Neural progenitor cell (in vitro differentiated cells): Measurements from ENCODE around the gene SETD2. TPM values are rescaled to one million over a fixed set of nuclear protein-coding genes. Genes with fewer than 3 reads are reported as not detected.
A peak's percentile ranks its signal among the peaks of the same experiment; 100 is the strongest.
"Not testable (repeated sequence)": the region's sequence is repeated elsewhere in the genome, so short reads cannot be mapped to it uniquely, and the experiment has no call there.

Experiments used
- DNase-seq: peaks from one replicate; pipeline ENCODE4 v3.0.0-alpha.2; 2016; ENCODE audit warnings: low spot score
- H2AFZ ChIP-seq: fragments of 200-600 bp; sonication (generic); replicated peaks from 2 replicates; pipeline ENCODE4 v1.6.1; 2016; ENCODE audit warnings: antibody characterized with exemption
- H3F3A ChIP-seq: fragments of 200-600 bp; sonication (generic); 2 replicates; pipeline ENCODE4 v1.6.1; 2016; ENCODE audit warnings: antibody characterized with exemption, low read depth
- H3K27ac ChIP-seq: fragments of 200-600 bp; sonication (generic); 2 replicates; pipeline ENCODE4 v1.5.1; 2016; ENCODE audit warnings: mild to moderate bottlenecking
- H3K27me3 ChIP-seq: fragments of 200-600 bp; sonication (generic); 2 replicates; pipeline ENCODE4 v1.6.1; 2016; ENCODE audit warnings: mild to moderate bottlenecking, moderate library complexity
- H3K36me3 ChIP-seq: fragments of 200-600 bp; sonication (generic); 2 replicates; pipeline ENCODE4 v1.5.1; 2016
- H3K4me1 ChIP-seq: fragments of 200-600 bp; sonication (generic); 2 replicates; pipeline ENCODE4 v1.6.1; 2016; ENCODE audit warnings: mixed run types
- H3K4me2 ChIP-seq: fragments of 200-600 bp; sonication (generic); 2 replicates; pipeline ENCODE4 v1.6.1; 2016
- H3K4me3 ChIP-seq: fragments of 200-600 bp; sonication (generic); 2 replicates; pipeline ENCODE4 v1.5.1; 2016
- H3K79me2 ChIP-seq: fragments of 200-600 bp; sonication (generic); 2 replicates; pipeline ENCODE4 v1.6.1; 2016; ENCODE audit warnings: low read depth
- H3K9ac ChIP-seq: fragments of 200-600 bp; sonication (generic); 2 replicates; pipeline ENCODE4 v1.6.1; 2016
- H3K9me3 ChIP-seq: fragments of 200-600 bp; sonication (generic); 2 replicates; pipeline ENCODE4 v1.5.1; 2016; ENCODE audit warnings: low read depth
- H4K20me1 ChIP-seq: fragments of 200-600 bp; sonication (generic); 2 replicates; pipeline ENCODE4 v1.6.1; 2016; ENCODE audit warnings: low read depth
- H3K27ac Mint-ChIP-seq: 3 replicates; pipeline ENCODE4 v1.8.0; 2021; ENCODE audit warnings: mixed read lengths
- H3K27me3 Mint-ChIP-seq: 2 replicates; pipeline ENCODE4 v1.8.0; 2022; ENCODE audit warnings: low read depth, mild to moderate bottlenecking, inconsistent platforms, moderate library complexity, mixed read lengths; ENCODE audit not compliant: insufficient read depth
- H3K36me3 Mint-ChIP-seq: 3 replicates; pipeline ENCODE4 v1.8.0; 2021; ENCODE audit warnings: mixed read lengths
- H3K4me1 Mint-ChIP-seq: 3 replicates; pipeline ENCODE4 v1.8.0; 2021; ENCODE audit warnings: mixed read lengths
- H3K4me3 Mint-ChIP-seq: 3 replicates; pipeline ENCODE4 v1.8.0; 2021; ENCODE audit warnings: mild to moderate bottlenecking, moderate library complexity, mixed read lengths
- H3K9me3 Mint-ChIP-seq: 3 replicates; pipeline ENCODE4 v1.8.0; 2020; ENCODE audit warnings: mixed read lengths
- CTCF ChIP-seq: fragments of 200-600 bp; sonication (generic); IDR thresholded peaks from 2 replicates; pipeline ENCODE4 v1.5.1; 2017; ENCODE audit warnings: antibody characterized with exemption, mild to moderate bottlenecking
- EZH2 ChIP-seq: fragments of 200-600 bp; sonication (generic); IDR thresholded peaks from 2 replicates; pipeline ENCODE4 v1.6.1; 2017; ENCODE audit warnings: antibody characterized with exemption, mild to moderate bottlenecking, moderate library complexity
- EZH2phosphoT487 ChIP-seq: fragments of 200-600 bp; sonication (generic); IDR thresholded peaks from 2 replicates; pipeline ENCODE4 v1.6.1; 2017; ENCODE audit warnings: antibody characterized with exemption
- total RNA-seq: library from RNA; depleted of rRNA; stranded (reverse); fragments of >200 nt; gene quantifications from 2 replicates; pipeline ENCODE4 v1.2.3, GENCODE V29; 2015; ENCODE audit warnings: low replicate concordance

The SETD2 gene
- 35.4 and 46.0 TPM in 2 replicates for total RNA-seq

GRCh38 chr3:47164007-47164881 lies at the start of gene SETD2:
Gene SETD2 (minus strand): TSS chr3:47164113. CDS start chr3:47163924, 189 bp downstream.
- H3K27ac ChIP-seq, result peak within 1 kb of the TSS; percentile 96
- H3K4me1 ChIP-seq, result peaks cover 25% of the 10 kb centered on the region
- H3F3A ChIP-seq, result peaks cover 28% of the 10 kb centered on the region
- peaks cover 38% of the 10 kb centered on the region for H4K20me1 ChIP-seq
- peak within 1 kb of the TSS; percentile 97 for H3K4me3 ChIP-seq
- peak within 1 kb of the TSS; percentile 95 for H3K9ac ChIP-seq
- Mint-ChIP-seq H3K27me3 (no peaks in the 10 kb centered on the region), H3K36me3 (peaks cover 11% of the 10 kb centered on the region), H3K4me1 (peaks cover 36% of the 10 kb centered on the region), H3K27ac (peak within 1 kb of the TSS; percentile 98), H3K4me3 (peak within 1 kb of the TSS; percentile 99), H3K9me3 (peaks cover 2% of the 10 kb centered on the region)
- TF ChIP-seq EZH2phosphoT487 (no peak), EZH2 (no peak), CTCF (peak; percentile 40)
- peak; percentile 97 for DNase-seq
- H2AFZ ChIP-seq, result peak within 1 kb of the TSS; percentile 99
- peaks cover 91% of the 10 kb centered on the region for H3K79me2 ChIP-seq
- no peaks in the 10 kb centered on the region for H3K36me3 ChIP-seq
- no peaks in the 10 kb centered on the region for H3K9me3 ChIP-seq
- peak within 1 kb of the TSS; percentile 93 for H3K4me2 ChIP-seq
- no peaks in the 10 kb centered on the region for H3K27me3 ChIP-seq

- Mint-ChIP-seq H3K9me3 (no peaks in the 10 kb centered on the region), H3K27ac (no peak overlapping the region), H3K27me3 (peaks cover 2% of the 10 kb centered on the region), H3K4me1 (no peaks in the 10 kb centered on the region), H3K4me3 (no peak overlapping the region), H3K36me3 (no peaks in the 10 kb centered on the region)
- TF ChIP-seq CTCF, result no peak
- TF ChIP-seq EZH2, result no peak
- no peak for TF ChIP-seq EZH2phosphoT487
- no peak overlapping the region for H3K9ac ChIP-seq
- H3K36me3 ChIP-seq, result no peaks in the 10 kb centered on the region
- no peaks in the 10 kb centered on the region for H3K4me1 ChIP-seq
- H3K4me3 ChIP-seq, result no peak overlapping the region
- no peaks in the 10 kb centered on the region for H3K9me3 ChIP-seq
- DNase-seq, result no peak
- H3K4me2 ChIP-seq, result no peak overlapping the region
- H2AFZ ChIP-seq, result no peak overlapping the region
- no peaks in the 10 kb centered on the region for H3K27me3 ChIP-seq
- no peak overlapping the region for H3K27ac ChIP-seq
- no peaks in the 10 kb centered on the region for H4K20me1 ChIP-seq
- H3K79me2 ChIP-seq, result no peaks in the 10 kb centered on the region
- H3F3A ChIP-seq, result no peaks in the 10 kb centered on the region
Observed at GRCh38 chr3:47210863-47211405, 47.0 kb upstream of the SETD2 start.

DNA sequence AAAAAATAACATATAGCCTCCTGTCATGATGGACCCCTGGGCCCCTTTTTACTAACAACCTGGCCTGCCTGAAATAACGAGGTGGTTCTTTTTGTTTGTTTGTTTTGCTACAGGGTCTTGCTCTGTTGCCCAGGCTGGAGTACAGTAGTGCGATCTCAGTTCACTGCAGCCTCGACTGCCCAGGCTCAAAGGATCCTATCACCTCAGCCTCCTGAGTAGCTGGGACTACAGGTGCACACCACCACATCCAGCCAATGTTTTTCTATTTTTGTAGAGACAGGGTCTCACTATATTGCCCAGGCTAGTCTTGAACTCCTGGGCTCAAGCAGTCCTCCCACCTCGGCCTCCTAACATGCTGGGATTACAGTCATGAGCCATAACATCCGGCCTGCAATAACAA lies 42.1 kb upstream of the SETD2 start:
- not testable (repeated sequence) for H3K27ac Mint-ChIP-seq, DNase-seq, H3K36me3 ChIP-seq, H3K27ac ChIP-seq, H3K4me1 ChIP-seq, H2AFZ ChIP-seq, H4K20me1 ChIP-seq, H3F3A ChIP-seq, H3K9me3 ChIP-seq, H3K4me3 Mint-ChIP-seq, H3K79me2 ChIP-seq, H3K9ac ChIP-seq, H3K36me3 Mint-ChIP-seq, H3K4me1 Mint-ChIP-seq, H3K4me2 ChIP-seq, H3K9me3 Mint-ChIP-seq, H3K4me3 ChIP-seq, H3K27me3 Mint-ChIP-seq, H3K27me3 ChIP-seq

GRCh38 chr3:47204875-47205274 lies 41.0 kb upstream of the SETD2 start:
- Mint-ChIP-seq H3K27ac (no peak overlapping the region), H3K4me1 (no peaks in the 10 kb centered on the region), H3K4me3 (no peak overlapping the region), H3K36me3 (no peaks in the 10 kb centered on the region), H3K9me3 (no peaks in the 10 kb centered on the region), H3K27me3 (no peaks in the 10 kb centered on the region)
- Histone ChIP-seq H3K27ac (no peak overlapping the region), H3K27me3 (no peaks in the 10 kb centered on the region), H3K9me3 (no peaks in the 10 kb centered on the region), H3K79me2 (no peaks in the 10 kb centered on the region), H2AFZ (no peak overlapping the region), H3K4me3 (no peak overlapping the region), H4K20me1 (no peaks in the 10 kb centered on the region), H3K4me2 (no peak overlapping the region), H3K36me3 (no peaks in the 10 kb centered on the region), H3K9ac (no peak overlapping the region), H3F3A (no peaks in the 10 kb centered on the region), H3K4me1 (no peaks in the 10 kb centered on the region)
- no peak for DNase-seq
- TF ChIP-seq EZH2phosphoT487, result no peak
- TF ChIP-seq CTCF, result no peak
